Endothelial cell (in vitro differentiated cells): ENCODE measurements around the gene HSD3B7. TPM values are rescaled to one million over a fixed set of nuclear protein-coding genes. Genes with fewer than 3 reads are reported as not detected.

Experiments
- DNase-seq: peaks from one replicate; pipeline ENCODE4 v3.0.0; 2021; ENCODE audit warnings: low spot score
- H3K27ac Mint-ChIP-seq: one replicate; pipeline ENCODE4 v1.8.0; 2021; ENCODE audit warnings: mixed read lengths, inconsistent platforms; ENCODE audit not compliant: unreplicated experiment
- H3K27me3 Mint-ChIP-seq: one replicate; pipeline ENCODE4 v1.8.0; 2021; ENCODE audit warnings: mild to moderate bottlenecking, moderate library complexity, mixed read lengths, inconsistent platforms; ENCODE audit not compliant: unreplicated experiment
- H3K36me3 Mint-ChIP-seq: one replicate; pipeline ENCODE4 v1.8.0; 2021; ENCODE audit warnings: mild to moderate bottlenecking, low read depth, mixed read lengths, inconsistent platforms; ENCODE audit not compliant: unreplicated experiment
- H3K4me1 Mint-ChIP-seq: one replicate; pipeline ENCODE4 v1.8.0; 2021; ENCODE audit warnings: mild to moderate bottlenecking, mixed read lengths, inconsistent platforms; ENCODE audit not compliant: unreplicated experiment
- H3K4me3 Mint-ChIP-seq: one replicate; pipeline ENCODE4 v1.8.0; 2021; ENCODE audit warnings: mild to moderate bottlenecking, mixed read lengths, inconsistent platforms; ENCODE audit not compliant: unreplicated experiment
- H3K9me3 Mint-ChIP-seq: one replicate; pipeline ENCODE4 v1.8.0; 2021; ENCODE audit warnings: mixed read lengths, inconsistent platforms; ENCODE audit not compliant: unreplicated experiment
- total RNA-seq: library from RNA; stranded (reverse); fragmentation: NEBNext Ultra II Directional; extraction: Animal tissue kit (Norgen Biotek cat#: 25700); gene quantifications from one replicate; pipeline ENCODE4 v1.2.1, GENCODE V29; 2021; ENCODE audit not compliant: unreplicated experiment
- TF ChIP-seq, protein P1 (sequence below): fragments of 200-600 bp; sonication (generic); IDR thresholded peaks from one replicate; pipeline ENCODE4 v1.5.0; 2021; ENCODE audit warnings: antibody characterized with exemption; ENCODE audit not compliant: unreplicated experiment

HSD3B7 gene
- total RNA-seq, 1 donor from 2014 or later, result 5.3 TPM

DNA sequence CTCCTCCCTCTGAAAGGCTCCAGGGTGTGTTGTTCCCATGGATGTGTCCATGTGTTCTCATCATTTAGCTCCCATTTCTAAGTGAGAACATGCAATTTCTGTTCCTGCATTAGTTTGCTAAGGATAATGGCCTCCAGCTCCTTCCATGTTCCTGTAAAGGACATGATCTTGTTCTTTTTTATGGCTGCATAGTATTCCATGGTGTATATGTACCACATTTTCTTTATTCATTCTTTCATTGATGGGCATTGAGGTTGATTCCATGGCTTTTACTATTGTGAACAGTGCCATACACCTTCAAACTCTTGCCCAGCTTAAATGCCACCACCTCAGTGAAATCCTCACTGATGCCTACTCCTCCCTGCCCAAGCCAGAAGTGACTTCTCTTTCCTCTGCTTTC, 40.7 kb upstream of the HSD3B7 start:
- H3K27ac Mint-ChIP-seq, result no peak overlapping the region
- H3K4me3 Mint-ChIP-seq, result peak overlapping the region; percentile 32
- peaks cover 47% of the 10 kb centered on the region for H3K36me3 Mint-ChIP-seq
- DNase-seq, result no peak
- H3K9me3 Mint-ChIP-seq, result no peaks in the 10 kb centered on the region
- peaks cover 11% of the 10 kb centered on the region for H3K27me3 Mint-ChIP-seq
- TF ChIP-seq, protein P1, sequence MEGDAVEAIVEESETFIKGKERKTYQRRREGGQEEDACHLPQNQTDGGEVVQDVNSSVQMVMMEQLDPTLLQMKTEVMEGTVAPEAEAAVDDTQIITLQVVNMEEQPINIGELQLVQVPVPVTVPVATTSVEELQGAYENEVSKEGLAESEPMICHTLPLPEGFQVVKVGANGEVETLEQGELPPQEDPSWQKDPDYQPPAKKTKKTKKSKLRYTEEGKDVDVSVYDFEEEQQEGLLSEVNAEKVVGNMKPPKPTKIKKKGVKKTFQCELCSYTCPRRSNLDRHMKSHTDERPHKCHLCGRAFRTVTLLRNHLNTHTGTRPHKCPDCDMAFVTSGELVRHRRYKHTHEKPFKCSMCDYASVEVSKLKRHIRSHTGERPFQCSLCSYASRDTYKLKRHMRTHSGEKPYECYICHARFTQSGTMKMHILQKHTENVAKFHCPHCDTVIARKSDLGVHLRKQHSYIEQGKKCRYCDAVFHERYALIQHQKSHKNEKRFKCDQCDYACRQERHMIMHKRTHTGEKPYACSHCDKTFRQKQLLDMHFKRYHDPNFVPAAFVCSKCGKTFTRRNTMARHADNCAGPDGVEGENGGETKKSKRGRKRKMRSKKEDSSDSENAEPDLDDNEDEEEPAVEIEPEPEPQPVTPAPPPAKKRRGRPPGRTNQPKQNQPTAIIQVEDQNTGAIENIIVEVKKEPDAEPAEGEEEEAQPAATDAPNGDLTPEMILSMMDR, result no peak
- peaks cover 10% of the 10 kb centered on the region for H3K4me1 Mint-ChIP-seq

DNA sequence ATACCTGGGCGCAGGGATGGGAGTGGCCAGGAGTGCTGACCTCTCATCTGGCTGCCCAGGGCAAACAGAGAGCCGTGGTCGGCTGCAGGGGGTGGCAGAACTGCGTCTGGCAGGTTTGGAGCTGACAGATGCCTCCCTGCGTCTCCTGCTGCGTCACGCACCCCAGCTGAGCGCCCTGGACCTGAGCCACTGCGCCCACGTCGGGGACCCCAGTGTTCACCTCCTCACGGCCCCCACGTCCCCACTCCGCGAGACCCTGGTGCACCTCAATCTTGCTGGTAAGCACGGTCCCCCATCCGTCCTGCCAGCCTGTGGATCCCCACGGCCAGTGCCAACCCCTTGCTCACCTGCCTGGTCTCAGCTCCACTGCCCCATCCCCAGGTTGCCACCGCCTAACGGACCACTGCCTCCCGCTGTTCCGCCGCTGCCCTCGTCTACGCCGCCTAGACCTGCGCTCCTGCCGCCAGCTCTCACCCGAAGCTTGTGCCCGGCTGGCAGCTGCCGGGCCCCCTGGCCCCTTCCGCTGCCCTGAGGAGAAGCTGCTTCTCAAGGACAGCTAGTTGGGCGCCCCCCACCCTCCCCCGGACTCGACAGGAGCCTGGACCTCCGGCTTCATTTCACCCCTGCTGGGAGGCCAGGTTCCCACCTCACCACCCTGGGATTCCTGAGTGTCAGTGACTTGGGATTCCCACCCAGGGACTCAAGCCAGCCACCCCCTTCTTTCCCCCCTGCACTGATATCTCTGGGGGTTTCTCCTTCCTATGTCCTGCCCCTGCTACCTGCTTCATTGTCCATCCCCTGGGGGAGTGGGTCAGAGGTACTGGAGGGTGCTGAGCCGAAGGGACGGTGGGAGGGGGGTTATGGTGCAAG, 38.1 kb upstream of the HSD3B7 start:
- Mint-ChIP-seq H3K4me3 (peak overlapping the region; percentile 84), H3K27ac (peak overlapping the region; percentile 83), H3K9me3 (no peaks in the 10 kb centered on the region), H3K4me1 (peaks cover 17% of the 10 kb centered on the region), H3K27me3 (peaks cover 15% of the 10 kb centered on the region), H3K36me3 (peaks cover 35% of the 10 kb centered on the region)
- DNase-seq, result no peak
- TF ChIP-seq, protein P1, result no peak

DNA sequence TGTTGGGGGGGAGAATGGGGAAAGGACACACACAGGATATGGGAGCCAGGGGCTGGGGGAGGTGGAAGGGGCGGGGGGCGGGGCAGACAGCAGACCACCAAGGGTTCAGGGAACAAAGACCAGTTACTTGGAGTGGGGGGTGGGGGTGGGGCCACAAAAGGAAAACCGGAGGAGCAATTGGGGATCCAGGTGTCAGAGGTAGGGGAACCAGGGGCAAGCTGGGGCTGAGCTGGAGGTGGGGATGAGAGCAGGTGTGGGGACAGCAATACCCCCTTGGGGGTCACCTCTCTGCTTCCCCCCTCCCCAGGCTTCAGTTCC, 37.5 kb upstream of the HSD3B7 start:
- Mint-ChIP-seq H3K4me3 (no peak overlapping the region), H3K9me3 (no peaks in the 10 kb centered on the region), H3K27ac (peak overlapping the region; percentile 93)

GRCh38 chr16:30947859-30948666, 36.9 kb upstream of the HSD3B7 start:
- TF ChIP-seq, protein P1, result peak; percentile 15
- H3K27me3 Mint-ChIP-seq, result peaks cover 14% of the 10 kb centered on the region
- H3K9me3 Mint-ChIP-seq, result no peaks in the 10 kb centered on the region
- H3K27ac Mint-ChIP-seq, result peak overlapping the region; percentile 93
- H3K36me3 Mint-ChIP-seq, result peaks cover 28% of the 10 kb centered on the region
- peak; percentile 97 for DNase-seq
- peaks cover 17% of the 10 kb centered on the region for H3K4me1 Mint-ChIP-seq
- peak overlapping the region; percentile 85 for H3K4me3 Mint-ChIP-seq

More for the DNA sequence above, 37.5 kb upstream of the HSD3B7 start:
- TF ChIP-seq, protein P1, result no peak
- Mint-ChIP-seq H3K4me1 (peaks cover 17% of the 10 kb centered on the region), H3K36me3 (peaks cover 33% of the 10 kb centered on the region), H3K27me3 (peaks cover 15% of the 10 kb centered on the region)
- no peak for DNase-seq
